ENCODE results near the gene BMPR1B.

- TF ChIP-seq TAF1 (IDR thresholded peaks at IDR 0.05; ENCODE audit: borderline replicate concordance, insufficient read depth, low read length) (no peak), POLR2AphosphoS5 (IDR thresholded peaks at IDR 0.05; ENCODE audit: low read depth, low read length) (no peak), REST (IDR thresholded peaks at IDR 0.05; ENCODE audit: insufficient read depth in 1 of 2, low read depth in 2 of 2, low read length in 2 of 2) (no peak)
These were observed 293.4 kb downstream of the BMPR1B start for GRCh38 chr4:95050980-95051701.

Measured in PFSK-1 (cell line).